ENCODE measurements around the gene SH3BGR.

- TF ChIP-seq, protein P1, sequence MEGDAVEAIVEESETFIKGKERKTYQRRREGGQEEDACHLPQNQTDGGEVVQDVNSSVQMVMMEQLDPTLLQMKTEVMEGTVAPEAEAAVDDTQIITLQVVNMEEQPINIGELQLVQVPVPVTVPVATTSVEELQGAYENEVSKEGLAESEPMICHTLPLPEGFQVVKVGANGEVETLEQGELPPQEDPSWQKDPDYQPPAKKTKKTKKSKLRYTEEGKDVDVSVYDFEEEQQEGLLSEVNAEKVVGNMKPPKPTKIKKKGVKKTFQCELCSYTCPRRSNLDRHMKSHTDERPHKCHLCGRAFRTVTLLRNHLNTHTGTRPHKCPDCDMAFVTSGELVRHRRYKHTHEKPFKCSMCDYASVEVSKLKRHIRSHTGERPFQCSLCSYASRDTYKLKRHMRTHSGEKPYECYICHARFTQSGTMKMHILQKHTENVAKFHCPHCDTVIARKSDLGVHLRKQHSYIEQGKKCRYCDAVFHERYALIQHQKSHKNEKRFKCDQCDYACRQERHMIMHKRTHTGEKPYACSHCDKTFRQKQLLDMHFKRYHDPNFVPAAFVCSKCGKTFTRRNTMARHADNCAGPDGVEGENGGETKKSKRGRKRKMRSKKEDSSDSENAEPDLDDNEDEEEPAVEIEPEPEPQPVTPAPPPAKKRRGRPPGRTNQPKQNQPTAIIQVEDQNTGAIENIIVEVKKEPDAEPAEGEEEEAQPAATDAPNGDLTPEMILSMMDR (conservative IDR thresholded peaks at IDR 0.05; ENCODE audit: low read depth, low read length): no peak
- TF ChIP-seq, protein P2, sequence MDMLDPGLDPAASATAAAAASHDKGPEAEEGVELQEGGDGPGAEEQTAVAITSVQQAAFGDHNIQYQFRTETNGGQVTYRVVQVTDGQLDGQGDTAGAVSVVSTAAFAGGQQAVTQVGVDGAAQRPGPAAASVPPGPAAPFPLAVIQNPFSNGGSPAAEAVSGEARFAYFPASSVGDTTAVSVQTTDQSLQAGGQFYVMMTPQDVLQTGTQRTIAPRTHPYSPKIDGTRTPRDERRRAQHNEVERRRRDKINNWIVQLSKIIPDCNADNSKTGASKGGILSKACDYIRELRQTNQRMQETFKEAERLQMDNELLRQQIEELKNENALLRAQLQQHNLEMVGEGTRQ (IDR thresholded peaks at IDR 0.05; ENCODE audit: low read depth, low read length): no peak
These were observed 4.5 kb upstream of the SH3BGR start for GRCh38 chr21:39447264-39447663.

All from IMR-90 (cell line).